Measurements from ENCODE around the gene DENND2D. TPM values are rescaled to one million over a fixed set of nuclear protein-coding genes. Genes with fewer than 3 reads are reported as not detected.

Gene DENND2D
- polyA plus RNA-seq, 1 donor, result 1.0 TPM

DNA sequence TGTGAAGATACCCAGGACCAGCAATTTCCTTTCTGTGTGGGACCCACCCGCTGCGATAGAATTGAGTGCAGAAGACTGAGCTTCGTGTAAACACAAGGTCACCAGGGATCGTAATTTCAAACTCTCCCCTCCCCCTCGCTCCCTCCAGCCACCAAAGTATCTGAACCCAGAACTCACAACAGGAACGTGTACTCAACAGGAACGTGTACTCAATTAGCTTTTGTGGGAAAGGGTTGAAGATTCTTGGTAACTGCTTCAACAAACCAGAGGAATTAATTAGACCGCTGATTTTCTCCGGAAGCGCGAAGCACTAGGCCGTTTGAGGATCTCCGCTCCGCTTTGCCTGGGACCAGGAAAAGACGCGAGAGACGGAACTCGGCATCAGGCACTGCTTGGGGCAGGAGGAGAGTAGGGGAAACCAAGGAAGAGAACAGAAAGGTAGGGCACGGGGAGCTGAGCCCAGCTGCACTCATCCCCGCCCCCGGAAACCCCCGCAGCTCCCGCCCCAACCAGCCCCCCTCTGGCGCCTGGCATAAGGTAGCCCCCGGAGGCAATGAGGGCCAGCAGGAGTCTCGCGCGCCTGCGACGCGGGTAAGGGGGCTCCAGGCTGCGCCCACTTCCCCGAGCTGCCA lies 61.0 kb downstream of the DENND2D start:
- DNase-seq (ENCODE audit: low read depth), result peak; percentile 20

Other genes with a start within 250 kb of the DENND2D start
- gene LRIF1, start 236.7 kb downstream of the DENND2D start, polyA plus RNA-seq (ENCODE audit: insufficient read length), result 8.7 TPM
- gene DRAM2, start 60.6 kb downstream of the DENND2D start, polyA plus RNA-seq (ENCODE audit: insufficient read length), result 36.1 TPM
- gene CEPT1, start 60.4 kb downstream of the DENND2D start, polyA plus RNA-seq (ENCODE audit: insufficient read length), result 25.8 TPM
- gene CHI3L2, start 27.1 kb upstream of the DENND2D start, polyA plus RNA-seq (ENCODE audit: insufficient read length), result 0.30 TPM
- not detected for gene CHIA, start 90.2 kb upstream of the DENND2D start, polyA plus RNA-seq (ENCODE audit: insufficient read length)
- 2.0 TPM for gene OVGP1, start 227.1 kb upstream of the DENND2D start, polyA plus RNA-seq (ENCODE audit: insufficient read length)
- gene WDR77, start 248.6 kb upstream of the DENND2D start, polyA plus RNA-seq (ENCODE audit: insufficient read length), result 36.1 TPM
- 280 TPM for gene ATP5PB, start 248.8 kb upstream of the DENND2D start, polyA plus RNA-seq (ENCODE audit: insufficient read length)